Measurements from ENCODE around the gene SPATA2L. TPM values are rescaled to one million over a fixed set of nuclear protein-coding genes. Genes with fewer than 3 reads are reported as not detected.
A peak's percentile ranks its signal among the peaks of the same experiment; 100 is the strongest.

Gene SPATA2L
- total and polyA plus RNA-seq, 8 donors: 9.7 to 41.4 (median 12.8) TPM; not detected in 1

DNA sequence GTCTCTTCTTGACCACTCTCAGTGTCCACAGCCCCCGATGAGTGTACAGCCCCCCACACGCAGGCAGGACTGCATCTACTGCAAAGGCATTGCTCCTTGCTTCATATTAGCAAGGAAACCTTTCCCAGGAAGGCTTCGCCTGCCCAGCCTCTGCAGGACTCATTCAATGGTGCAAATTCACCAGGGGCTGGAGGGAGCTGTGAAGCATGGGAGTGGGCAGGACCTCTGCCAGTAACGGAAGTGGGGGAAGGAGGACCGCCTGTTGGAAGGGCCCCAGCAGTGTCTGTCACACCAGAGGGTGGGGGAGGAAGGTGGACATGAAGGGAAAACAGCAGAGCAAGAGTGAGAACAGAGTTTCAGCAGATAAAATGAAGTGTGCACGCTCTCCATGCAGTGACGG is 41.4 kb downstream of the SPATA2L start:
- WGBS, 5 donors: 93 to 96% (median 94%) methylated on average over 7 of the region's 7 CpGs
- intact Hi-C loops (cut with DNase I; ENCODE audit: low total_unique reads): no loop called here

DNA sequence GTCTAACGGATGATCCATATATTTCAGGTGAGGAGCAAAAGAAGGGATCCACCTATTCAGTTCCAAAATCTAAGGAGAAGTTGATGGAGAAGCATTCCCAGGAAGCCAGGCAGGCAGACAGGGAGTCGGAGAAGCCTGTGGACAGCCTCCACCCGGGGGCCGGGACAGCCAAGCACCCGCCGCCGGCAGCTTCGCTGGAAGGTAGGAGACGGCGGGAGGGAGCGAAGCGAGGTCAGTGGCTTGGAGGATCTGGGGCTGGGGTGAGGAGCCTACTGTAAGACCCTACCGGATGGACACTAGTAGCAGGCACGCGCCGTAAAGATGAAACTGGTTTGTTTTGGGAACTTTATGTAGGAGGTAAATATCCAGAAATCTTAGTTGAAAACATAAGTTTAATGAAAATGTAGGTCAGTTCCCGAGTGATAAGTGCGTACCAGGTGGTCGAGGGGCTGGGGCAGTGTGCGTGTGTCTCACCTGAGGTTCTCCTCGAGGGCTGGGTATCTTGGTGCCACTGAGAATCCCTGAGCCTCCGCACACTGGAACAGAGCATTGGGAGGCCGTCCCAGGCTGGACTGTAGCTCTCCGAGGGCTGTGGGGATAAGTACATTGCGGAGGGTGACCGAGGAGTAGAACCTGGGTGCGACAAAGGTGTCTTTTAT is 43.2 kb downstream of the SPATA2L start:
- DNase-seq: peak in 1 of 2 donors; percentile 28
- TF ChIP-seq, protein P1, sequence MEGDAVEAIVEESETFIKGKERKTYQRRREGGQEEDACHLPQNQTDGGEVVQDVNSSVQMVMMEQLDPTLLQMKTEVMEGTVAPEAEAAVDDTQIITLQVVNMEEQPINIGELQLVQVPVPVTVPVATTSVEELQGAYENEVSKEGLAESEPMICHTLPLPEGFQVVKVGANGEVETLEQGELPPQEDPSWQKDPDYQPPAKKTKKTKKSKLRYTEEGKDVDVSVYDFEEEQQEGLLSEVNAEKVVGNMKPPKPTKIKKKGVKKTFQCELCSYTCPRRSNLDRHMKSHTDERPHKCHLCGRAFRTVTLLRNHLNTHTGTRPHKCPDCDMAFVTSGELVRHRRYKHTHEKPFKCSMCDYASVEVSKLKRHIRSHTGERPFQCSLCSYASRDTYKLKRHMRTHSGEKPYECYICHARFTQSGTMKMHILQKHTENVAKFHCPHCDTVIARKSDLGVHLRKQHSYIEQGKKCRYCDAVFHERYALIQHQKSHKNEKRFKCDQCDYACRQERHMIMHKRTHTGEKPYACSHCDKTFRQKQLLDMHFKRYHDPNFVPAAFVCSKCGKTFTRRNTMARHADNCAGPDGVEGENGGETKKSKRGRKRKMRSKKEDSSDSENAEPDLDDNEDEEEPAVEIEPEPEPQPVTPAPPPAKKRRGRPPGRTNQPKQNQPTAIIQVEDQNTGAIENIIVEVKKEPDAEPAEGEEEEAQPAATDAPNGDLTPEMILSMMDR (IDR thresholded peaks at IDR 0.05): no peak
- TF ChIP-seq POLR2A (IDR thresholded peaks at IDR 0.05): no peak
- Histone ChIP-seq H3K4me3 (peak overlapping the region; percentile 67 to 100 (median 96)), H3K36me3 (peaks cover 0 to 44% (median 38%) of the 10 kb centered on the region in 4 donors), H3K27ac (peak overlapping the region; percentile 81 to 90 (median 88)), H3K27me3 (no peaks in the 10 kb centered on the region), H3K9me3 (no peaks in the 10 kb centered on the region), H3K4me1 (peaks cover 19 to 43% (median 32%) of the 10 kb centered on the region in 4 donors)
- 4 to 12% (median 10%) methylated on average over 26 to 27 of the region's 27 CpGs for WGBS, 5 donors
- intact Hi-C loops (cut with DNase I; ENCODE audit: low total_unique reads): no loop called here

More for the DNA sequence above, 41.4 kb downstream of the SPATA2L start:
- Histone ChIP-seq H3K9me3 (no peaks in the 10 kb centered on the region), H3K4me3 (no peak overlapping the region), H3K4me1 (peaks cover 19 to 38% (median 27%) of the 10 kb centered on the region in 4 donors), H3K27ac (no peak overlapping the region), H3K36me3 (peaks cover 0 to 46% (median 37%) of the 10 kb centered on the region in 4 donors), H3K27me3 (no peaks in the 10 kb centered on the region)
- no peak for TF ChIP-seq POLR2A (IDR thresholded peaks at IDR 0.05)
- DNase-seq: no peak

DNA sequence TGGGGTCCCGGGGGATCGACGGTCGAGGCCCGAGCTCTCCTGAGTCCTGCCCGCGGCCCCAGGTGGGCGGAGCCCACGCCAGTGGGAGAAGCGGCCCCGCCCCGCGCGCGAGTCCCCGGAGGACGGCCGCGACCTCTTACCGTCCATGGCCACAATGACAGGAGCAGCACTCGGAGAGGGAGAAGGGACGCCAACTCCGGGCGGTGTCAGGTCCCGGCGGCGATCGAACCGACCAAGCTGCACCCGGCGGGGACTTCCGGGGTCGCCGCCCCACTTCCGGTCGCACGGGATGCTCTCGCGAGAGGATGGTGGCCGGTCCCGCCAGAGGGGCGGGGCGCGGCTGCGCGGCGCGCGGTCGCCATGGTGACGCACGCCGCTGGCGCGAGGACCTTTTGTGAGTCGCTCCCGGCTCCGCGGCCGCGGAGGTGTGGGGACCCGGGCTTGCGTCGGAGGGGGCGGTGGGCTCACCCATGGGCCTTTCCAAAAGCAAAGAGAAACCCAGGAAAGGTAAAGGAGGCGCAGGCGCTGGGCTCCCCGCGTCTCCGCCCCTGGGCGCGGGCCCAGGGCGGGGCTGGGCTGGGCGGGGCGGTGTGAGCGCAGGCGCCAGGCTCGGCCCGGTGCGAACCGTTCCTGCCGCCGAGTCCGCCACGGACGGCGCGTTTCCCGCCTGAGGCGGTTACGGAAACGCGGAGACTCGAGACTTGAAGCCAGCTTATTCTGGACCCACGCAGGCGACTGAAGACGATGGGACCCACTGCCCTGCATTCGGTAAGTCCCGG is 43.9 kb downstream of the SPATA2L start, which contains the start of the genes CHMP1A and SPATA33:
CHMP1A (minus strand) TSS at position 267 of the 779 bp plus-strand sequence; CDS start at position 147, 120 bp downstream.
SPATA33 (plus strand) TSS at position 395 of the 779 bp plus-strand sequence; CDS start at position 471, 76 bp downstream.
- Histone ChIP-seq H3K27me3 (no peaks in the 10 kb centered on the region), H3K27ac (peak within 1 kb of the TSS; percentile 81 to 90 (median 88)), H3K36me3 (peaks cover 0 to 42% (median 38%) of the 10 kb centered on the region in 4 donors), H3K4me3 (peak within 1 kb of the TSS; percentile 67 to 100 (median 96)), H3K9me3 (no peaks in the 10 kb centered on the region), H3K4me1 (peaks cover 19 to 43% (median 32%) of the 10 kb centered on the region in 4 donors)
- WGBS, 5 donors: 0% methylated on average over 13 to 99 of the region's 99 CpGs
- TF ChIP-seq EP300 (IDR thresholded peaks at IDR 0.05) (no peak), POLR2A (IDR thresholded peaks at IDR 0.05) (peak in 1 of 4 donors; percentile 18), POLR2AphosphoS5 (IDR thresholded peaks at IDR 0.05) (peak in 2 of 3 donors; percentile 88 to 92)
- TF ChIP-seq, protein P1 (IDR thresholded peaks at IDR 0.05): no peak
- intact Hi-C loops (cut with DNase I; ENCODE audit: low total_unique reads): no loop called here
- DNase-seq: peak; percentile 92 to 97

DNA sequence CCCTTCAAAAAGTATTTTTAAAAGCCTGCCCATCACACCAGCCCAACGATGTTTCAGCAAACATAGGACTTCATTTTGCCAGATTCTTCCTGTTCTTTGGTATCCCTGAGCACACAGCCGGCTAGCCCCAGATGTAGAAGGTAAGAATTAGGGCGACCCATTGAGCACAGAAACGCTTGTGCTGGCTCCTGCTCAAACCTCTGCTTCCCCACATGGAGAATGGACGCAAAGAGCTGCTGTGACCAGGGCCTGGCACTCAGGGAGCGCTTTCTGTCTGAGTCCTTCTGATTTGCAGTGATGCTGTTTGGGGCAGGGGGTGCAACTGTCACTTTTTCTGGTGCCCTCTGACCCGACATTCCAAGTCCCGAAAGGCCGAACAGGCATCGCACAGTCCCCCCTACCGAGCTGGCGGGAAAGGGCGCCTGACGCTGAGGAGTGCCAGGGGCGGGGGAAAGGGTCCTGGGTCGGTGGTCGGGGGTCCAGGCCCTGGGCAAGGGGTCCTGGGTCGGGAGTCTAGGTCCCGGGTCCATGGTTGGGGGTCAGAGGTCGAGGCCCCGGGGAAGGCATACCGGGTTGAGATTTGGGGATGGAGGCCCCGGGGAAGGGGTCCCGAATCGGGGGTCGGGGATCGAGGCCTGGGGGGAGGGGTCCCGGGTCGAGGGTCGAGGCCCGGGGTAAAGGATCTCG is 44.9 kb downstream of the SPATA2L start:
- no peaks in the 10 kb centered on the region for H3K27me3 ChIP-seq
- peak overlapping the region; percentile 81 to 90 (median 88) for H3K27ac ChIP-seq
- no peaks in the 10 kb centered on the region for H3K9me3 ChIP-seq
- H3K36me3 ChIP-seq: peaks cover 0 to 40% (median 36%) of the 10 kb centered on the region in 4 donors
- WGBS, 5 donors: 26 to 42% (median 31%) methylated on average over 23 to 32 of the region's 32 CpGs
- no peak for DNase-seq
- H3K4me1 ChIP-seq: peaks cover 19 to 48% (median 33%) of the 10 kb centered on the region in 4 donors
- H3K4me3 ChIP-seq: peak overlapping the region; percentile 67 to 100 (median 96)
- TF ChIP-seq POLR2A (IDR thresholded peaks at IDR 0.05) (no peak), EP300 (IDR thresholded peaks at IDR 0.05) (no peak), POLR2AphosphoS5 (IDR thresholded peaks at IDR 0.05) (no peak)
- TF ChIP-seq, protein P1 (IDR thresholded peaks at IDR 0.05): no peak
- intact Hi-C loops (cut with DNase I; ENCODE audit: low total_unique reads): no loop called here

Data from stomach (tissue), 9 donors.